PFSK-1 (cell line): ENCODE results near the gene DSN1.

ENCODE experiments used
- POLR2AphosphoS5 ChIP-seq: IDR thresholded peaks from 2 replicates; pipeline ENCODE4 v1.6.1; 2012; ENCODE audit warnings: low read depth, mild to moderate bottlenecking, control low read depth, low read length, moderate library complexity
- SIN3A ChIP-seq: IDR thresholded peaks from 2 replicates; pipeline ENCODE4 v1.6.1; 2012; ENCODE audit warnings: mild to moderate bottlenecking, low read length, moderate library complexity, borderline replicate concordance; ENCODE audit not compliant: insufficient read depth
- TAF1 ChIP-seq: IDR thresholded peaks from 2 replicates; pipeline ENCODE4 v1.6.1; 2012; ENCODE audit warnings: low read length, control low read depth, borderline replicate concordance; ENCODE audit not compliant: insufficient read depth

DNA sequence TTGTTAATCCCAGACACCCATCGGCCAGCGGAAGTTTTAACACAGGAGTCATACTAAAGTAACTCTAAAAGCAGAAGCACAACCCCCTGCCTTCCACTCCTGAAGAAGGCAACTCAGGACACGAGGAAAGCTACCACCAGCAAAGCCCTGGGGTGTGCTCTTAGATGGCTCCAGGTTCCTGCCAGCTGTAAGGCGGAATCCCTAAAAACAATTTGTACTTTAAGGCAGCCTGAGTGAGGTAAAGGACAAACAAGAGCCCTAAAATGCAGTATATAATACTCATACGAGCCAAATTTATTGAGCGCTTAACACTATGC, 36.4 kb downstream of the DSN1 start:
- TF ChIP-seq POLR2AphosphoS5 (no peak), TAF1 (no peak), SIN3A (no peak)
